ENCODE measurements around the gene AFAP1.

DNA sequence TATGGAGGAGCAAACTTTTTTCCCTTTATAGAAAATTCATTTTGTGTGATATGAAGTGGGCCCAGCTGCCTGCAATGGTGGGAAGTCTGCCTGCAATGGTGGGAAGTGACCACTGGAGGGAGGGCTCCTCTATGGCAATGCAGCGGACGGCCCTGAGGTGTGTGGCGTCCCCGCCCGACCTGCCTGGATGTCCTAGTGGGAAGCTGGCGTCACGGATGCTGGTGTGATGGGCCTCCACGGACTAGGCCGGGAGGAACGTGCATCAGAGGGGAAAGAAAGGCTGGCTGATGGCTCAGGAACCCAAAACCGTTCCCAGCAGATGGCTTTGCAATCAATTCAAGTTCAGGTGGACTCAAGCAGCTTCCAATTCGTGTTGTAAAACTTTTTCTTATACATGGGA lies 177.9 kb downstream of the AFAP1 start:
- TF ChIP-seq POLR2AphosphoS5 (IDR thresholded peaks at IDR 0.05; ENCODE audit: low read depth, low read length) (no peak), POLR2A (IDR thresholded peaks at IDR 0.05; ENCODE audit: control extremely low read depth in 1 of 2, low read depth in 2 of 2, low read length in 2 of 2) (no peak), EP300 (IDR thresholded peaks at IDR 0.05; ENCODE audit: borderline replicate concordance in 1 of 2, low read depth in 2 of 2, low read length in 2 of 2) (no peak), CHD2 (IDR thresholded peaks at IDR 0.05; ENCODE audit: low read length) (no peak), CBX5 (IDR thresholded peaks at IDR 0.05; ENCODE audit: low read depth, low read length) (no peak), RFX5 (IDR thresholded peaks at IDR 0.05; ENCODE audit: borderline replicate concordance, low read depth, low read length) (no peak)
- TF ChIP-seq, protein P1, sequence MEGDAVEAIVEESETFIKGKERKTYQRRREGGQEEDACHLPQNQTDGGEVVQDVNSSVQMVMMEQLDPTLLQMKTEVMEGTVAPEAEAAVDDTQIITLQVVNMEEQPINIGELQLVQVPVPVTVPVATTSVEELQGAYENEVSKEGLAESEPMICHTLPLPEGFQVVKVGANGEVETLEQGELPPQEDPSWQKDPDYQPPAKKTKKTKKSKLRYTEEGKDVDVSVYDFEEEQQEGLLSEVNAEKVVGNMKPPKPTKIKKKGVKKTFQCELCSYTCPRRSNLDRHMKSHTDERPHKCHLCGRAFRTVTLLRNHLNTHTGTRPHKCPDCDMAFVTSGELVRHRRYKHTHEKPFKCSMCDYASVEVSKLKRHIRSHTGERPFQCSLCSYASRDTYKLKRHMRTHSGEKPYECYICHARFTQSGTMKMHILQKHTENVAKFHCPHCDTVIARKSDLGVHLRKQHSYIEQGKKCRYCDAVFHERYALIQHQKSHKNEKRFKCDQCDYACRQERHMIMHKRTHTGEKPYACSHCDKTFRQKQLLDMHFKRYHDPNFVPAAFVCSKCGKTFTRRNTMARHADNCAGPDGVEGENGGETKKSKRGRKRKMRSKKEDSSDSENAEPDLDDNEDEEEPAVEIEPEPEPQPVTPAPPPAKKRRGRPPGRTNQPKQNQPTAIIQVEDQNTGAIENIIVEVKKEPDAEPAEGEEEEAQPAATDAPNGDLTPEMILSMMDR (IDR thresholded peaks at IDR 0.05; ENCODE audit: control extremely low read depth in 1 of 3, insufficient read depth in 1 of 3, low read depth in 1 of 3, low read length in 3 of 3), result peak in 2 of 3 experiments; percentile 76 to 83; a peak in 3 of 4 replicates

All from H1 (cell line).